ENCODE data around the gene TATDN2. TPM values are rescaled to one million over a fixed set of nuclear protein-coding genes. Genes with fewer than 3 reads are reported as not detected.
"Not testable (repeated sequence)": the region's sequence is repeated elsewhere in the genome, so short reads cannot be mapped to it uniquely, and the experiment has no call there.

Gene TATDN2
- total RNA-seq, 1 donor from 2014 or later = 31.7 TPM

- no peak for ATAC-seq
- peak; percentile 9 for DNase-seq (ENCODE audit: low spot score)
- intact Hi-C loops (cut with DNase I) = no loop called here
Measured at GRCh38 chr3:10262027-10262426, 13.8 kb downstream of the TATDN2 start.

- intact Hi-C loops (cut with DNase I) = no loop called here
- ATAC-seq = peak; percentile 86
- DNase-seq (ENCODE audit: low spot score) = peak; percentile 58
Measured at GRCh38 chr3:10263646-10264363, 15.5 kb downstream of the TATDN2 start.

GRCh38 chr3:10265833-10266232 is 17.6 kb downstream of the TATDN2 start:
- intact Hi-C loops (cut with DNase I) = no loop called here
- DNase-seq (ENCODE audit: low spot score) = peak; percentile 4
- ATAC-seq = no peak

GRCh38 chr3:10266936-10267335 is 18.7 kb downstream of the TATDN2 start:
- ATAC-seq; intact Hi-C loops (cut with DNase I): not testable (repeated sequence)
- peak; percentile 10 for DNase-seq (ENCODE audit: low spot score)

- ATAC-seq = no peak
- intact Hi-C loops (cut with DNase I) = no loop called here
Measured at GRCh38 chr3:10268116-10268515, 19.9 kb downstream of the TATDN2 start.

GRCh38 chr3:10268930-10269329 is 20.7 kb downstream of the TATDN2 start:
- no peak for ATAC-seq
- DNase-seq (ENCODE audit: low spot score) = peak; percentile 35
- intact Hi-C loops (cut with DNase I) = no loop called here

More at GRCh38 chr3:10268116-10268515, 19.9 kb downstream of the TATDN2 start:
- no peak for DNase-seq (ENCODE audit: low spot score)

- DNase-seq (ENCODE audit: low spot score) = peak; percentile 4
- no peak for ATAC-seq
- intact Hi-C loops (cut with DNase I) = no loop called here
Measured at GRCh38 chr3:10269443-10269842, 21.2 kb downstream of the TATDN2 start.

- intact Hi-C loops (cut with DNase I); ATAC-seq: not testable (repeated sequence)
- peak; percentile 23 for DNase-seq (ENCODE audit: low spot score)
Measured at GRCh38 chr3:10272476-10272875, 24.2 kb downstream of the TATDN2 start.

GRCh38 chr3:10272977-10273376 is 24.7 kb downstream of the TATDN2 start:
- ATAC-seq = no peak
- intact Hi-C loops (cut with DNase I) = no loop called here
- DNase-seq (ENCODE audit: low spot score) = peak; percentile 9

GRCh38 chr3:10273702-10274305 is 25.5 kb downstream of the TATDN2 start:
- ATAC-seq (no peak), DNase-seq (ENCODE audit: low spot score) (peak; percentile 26)

GRCh38 chr3:10274601-10275000 is 26.3 kb downstream of the TATDN2 start:
- ATAC-seq = no peak
- no peak for DNase-seq (ENCODE audit: low spot score)
- intact Hi-C loops (cut with DNase I) = no loop called here

More at GRCh38 chr3:10273702-10274305, 25.5 kb downstream of the TATDN2 start:
- intact Hi-C loops (cut with DNase I) = no loop called here

- ATAC-seq = no peak
- intact Hi-C loops (cut with DNase I) = no loop called here
- DNase-seq (ENCODE audit: low spot score) = no peak
Measured at GRCh38 chr3:10277115-10277625, 28.9 kb downstream of the TATDN2 start.

GRCh38 chr3:10278501-10278900 is 30.2 kb downstream of the TATDN2 start:
- intact Hi-C loops (cut with DNase I) = no loop called here
- ATAC-seq (no peak), DNase-seq (ENCODE audit: low spot score) (no peak)

GRCh38 chr3:10279384-10280176 is 31.3 kb downstream of the TATDN2 start:
- intact Hi-C loops (cut with DNase I) = no loop called here
- ATAC-seq (no peak), DNase-seq (ENCODE audit: low spot score) (no peak)

- intact Hi-C loops (cut with DNase I) = no loop called here
- ATAC-seq (no peak), DNase-seq (ENCODE audit: low spot score) (no peak)
Measured at GRCh38 chr3:10280177-10280529, 31.9 kb downstream of the TATDN2 start.

GRCh38 chr3:10280571-10280970 is 32.3 kb downstream of the TATDN2 start:
- intact Hi-C loops (cut with DNase I) = no loop called here
- ATAC-seq (no peak), DNase-seq (ENCODE audit: low spot score) (no peak)

- ATAC-seq = no peak
- no peak for DNase-seq (ENCODE audit: low spot score)
Measured at GRCh38 chr3:10281951-10282350, 33.7 kb downstream of the TATDN2 start.

GRCh38 chr3:10283638-10284037 is 35.4 kb downstream of the TATDN2 start:
- intact Hi-C loops (cut with DNase I) = no loop called here
- no peak for ATAC-seq
- no peak for DNase-seq (ENCODE audit: low spot score)

More at GRCh38 chr3:10281951-10282350, 33.7 kb downstream of the TATDN2 start:
- intact Hi-C loops (cut with DNase I) = no loop called here

GRCh38 chr3:10284496-10284895 is 36.2 kb downstream of the TATDN2 start:
- ATAC-seq (no peak), DNase-seq (ENCODE audit: low spot score) (no peak)
- intact Hi-C loops (cut with DNase I) = no loop called here

Measured in sciatic nerve (tissue), 2 donors.